Endodermal cell (in vitro differentiated cells): ENCODE data around the gene WNT5A. TPM values are rescaled to one million over a fixed set of nuclear protein-coding genes. Genes with fewer than 3 reads are reported as not detected.

ENCODE experiments used
- DNase-seq: peaks from one replicate; pipeline ENCODE4 v3.0.0-alpha.2; 2017
- H3K27ac ChIP-seq: 2 replicates; pipeline ENCODE4 v1.5.1; 2013; ENCODE audit warnings: mild to moderate bottlenecking, low read depth, low read length, moderate library complexity
- H3K27me3 ChIP-seq: 2 replicates; pipeline ENCODE4 v1.6.1; 2013; ENCODE audit warnings: mild to moderate bottlenecking, low read length, moderate library complexity; ENCODE audit not compliant: insufficient read depth, control insufficient read depth, poor library complexity, severe bottlenecking
- H3K36me3 ChIP-seq: 2 replicates; pipeline ENCODE4 v1.7.0; 2013; ENCODE audit warnings: mild to moderate bottlenecking, low read length, moderate library complexity; ENCODE audit not compliant: control insufficient read depth, insufficient read depth
- H3K4me1 ChIP-seq: one replicate; pipeline ENCODE4 v1.7.0; 2013; ENCODE audit warnings: low read length; ENCODE audit not compliant: control insufficient read depth, insufficient read depth
- H3K4me3 ChIP-seq: 2 replicates; pipeline ENCODE4 v1.5.1; 2013; ENCODE audit warnings: mild to moderate bottlenecking, low read length, moderate library complexity
- H3K9ac ChIP-seq: 2 replicates; pipeline ENCODE4 v1.6.1; 2013; ENCODE audit warnings: mild to moderate bottlenecking, low read length, moderate library complexity; ENCODE audit not compliant: poor library complexity, severe bottlenecking; ENCODE audit errors: extremely low read depth
- H3K9me3 ChIP-seq: 2 replicates; pipeline ENCODE4 v1.6.1; 2013; ENCODE audit warnings: mild to moderate bottlenecking, low read length, moderate library complexity; ENCODE audit not compliant: control insufficient read depth
- H3K27ac Mint-ChIP-seq: 2 replicates; pipeline ENCODE4 v1.8.0; 2020; ENCODE audit warnings: mixed read lengths
- H3K27me3 Mint-ChIP-seq: 2 replicates; pipeline ENCODE4 v1.8.0; 2021; ENCODE audit warnings: mild to moderate bottlenecking, mixed read lengths; ENCODE audit not compliant: insufficient read depth
- H3K36me3 Mint-ChIP-seq: 2 replicates; pipeline ENCODE4 v1.8.0; 2020; ENCODE audit warnings: low read depth, mixed read lengths
- H3K4me1 Mint-ChIP-seq: 2 replicates; pipeline ENCODE4 v1.8.0; 2020; ENCODE audit warnings: mixed read lengths
- H3K4me3 Mint-ChIP-seq: 2 replicates; pipeline ENCODE4 v1.8.0; 2020; ENCODE audit warnings: mild to moderate bottlenecking, moderate library complexity, mixed read lengths
- H3K9me3 Mint-ChIP-seq: 2 replicates; pipeline ENCODE4 v1.8.0; 2020; ENCODE audit warnings: mild to moderate bottlenecking, mixed read lengths
- CTCF ChIP-seq: fragments of 200-600 bp; sonication (generic); conservative IDR thresholded peaks from 2 replicates; pipeline ENCODE4 v1.5.0; 2021; ENCODE audit warnings: antibody characterized with exemption, mild to moderate bottlenecking
- WGBS, 2 experiments: methylation state at CpG; one replicate each; pipeline versions ENCODE4 v1.1.5 to v1.1.7; 2013; ENCODE audit warnings: missing lambda C conversion rate in 2 of 2, mixed read lengths in 1 of 2; ENCODE audit not compliant: insufficient coverage in 1 of 2, insufficient read length in 1 of 2; 5-methylcytosine and 5-hydroxymethylcytosine counted together
- total RNA-seq, 2 donors: library from RNA; stranded (reverse); fragmentation: NEBNext Ultra II Directional in 1 of 2; extraction: Animal tissue kit (Norgen Biotek cat#: 25700) in 1 of 2; gene quantifications; 2 replicates in 1 of 2; 3 replicates in 1 of 2; pipeline ENCODE4 v1.2.1, GENCODE V29; 2021

The WNT5A gene
- total RNA-seq, 2 donors from 2014 or later, result 0.92 to 1.4 TPM

- Histone ChIP-seq H3K9me3 (no peaks in the 10 kb centered on the region), H3K27ac (no peak overlapping the region), H3K36me3 (no peaks in the 10 kb centered on the region), H3K4me3 (no peak overlapping the region), H3K27me3 (no peaks in the 10 kb centered on the region), H3K4me1 (no peaks in the 10 kb centered on the region), H3K9ac (no peak overlapping the region)
- no peak for TF ChIP-seq CTCF
- H3K36me3 Mint-ChIP-seq, result no peaks in the 10 kb centered on the region
- DNase-seq, result no peak
- H3K9me3 Mint-ChIP-seq, result no peaks in the 10 kb centered on the region
- H3K27ac Mint-ChIP-seq, result no peak overlapping the region
- no peaks in the 10 kb centered on the region for H3K4me1 Mint-ChIP-seq
- H3K27me3 Mint-ChIP-seq, result peaks cover 9% of the 10 kb centered on the region
- no peak overlapping the region for H3K4me3 Mint-ChIP-seq
- 93 to 96% methylated on average over 2 to 3 of the region's 5 CpGs for WGBS, 2 experiments
Observed at GRCh38 chr3:55427739-55428138, 59.4 kb downstream of the WNT5A start.

- Mint-ChIP-seq H3K4me1 (no peaks in the 10 kb centered on the region), H3K36me3 (no peaks in the 10 kb centered on the region), H3K27me3 (peaks cover 4% of the 10 kb centered on the region), H3K9me3 (no peaks in the 10 kb centered on the region), H3K27ac (no peak overlapping the region), H3K4me3 (no peak overlapping the region)
- no peak for DNase-seq
- WGBS, 2 experiments, result 89 to 90% methylated on average over 4 of the region's 4 CpGs
- H3K4me1 ChIP-seq, result no peaks in the 10 kb centered on the region
- no peaks in the 10 kb centered on the region for H3K9me3 ChIP-seq
- H3K4me3 ChIP-seq, result no peak overlapping the region
- TF ChIP-seq CTCF, result no peak
- no peak overlapping the region for H3K27ac ChIP-seq
- no peak overlapping the region for H3K9ac ChIP-seq
- no peaks in the 10 kb centered on the region for H3K27me3 ChIP-seq
- H3K36me3 ChIP-seq, result no peaks in the 10 kb centered on the region
Observed at GRCh38 chr3:55426486-55426885, 60.6 kb downstream of the WNT5A start.

GRCh38 chr3:55423782-55424181, 63.3 kb downstream of the WNT5A start:
- peaks cover 8% of the 10 kb centered on the region for H3K9me3 Mint-ChIP-seq
- H3K27ac Mint-ChIP-seq, result no peak overlapping the region
- H3K4me3 Mint-ChIP-seq, result no peak overlapping the region

More at GRCh38 chr3:55423782-55424181, 63.3 kb downstream of the WNT5A start:
- H3K36me3 Mint-ChIP-seq, result no peaks in the 10 kb centered on the region
- no peak for TF ChIP-seq CTCF
- H3K9ac ChIP-seq, result no peak overlapping the region
- no peaks in the 10 kb centered on the region for H3K4me1 ChIP-seq
- H3K36me3 ChIP-seq, result no peaks in the 10 kb centered on the region
- H3K27ac ChIP-seq, result no peak overlapping the region
- peaks cover 4% of the 10 kb centered on the region for H3K27me3 Mint-ChIP-seq
- peaks cover 6% of the 10 kb centered on the region for H3K9me3 ChIP-seq
- H3K4me3 ChIP-seq, result no peak overlapping the region
- WGBS, 2 experiments, result 91 to 100% methylated on average over 1 to 5 of the region's 5 CpGs
- H3K4me1 Mint-ChIP-seq, result no peaks in the 10 kb centered on the region
- no peaks in the 10 kb centered on the region for H3K27me3 ChIP-seq
- DNase-seq, result no peak
